ENCODE data around the gene C2orf68. TPM values are rescaled to one million over a fixed set of nuclear protein-coding genes. Genes with fewer than 3 reads are reported as not detected.

The C2orf68 gene
- total and polyA plus RNA-seq, 2 of the 13 experiments (the other 11 are each of a cell fraction or from before 2014, with no cell fraction given): 47.1 to 77.4 TPM

GRCh38 chr2:85600235-85600575 lies 11.7 kb downstream of the C2orf68 start:
- H4K20me1 ChIP-seq (ENCODE audit: insufficient read depth, low read length): 0 out of 2 replicates have a peak, but pooled peaks cover 3% of the 10 kb centered on the region
- ChIA-PET CTCF (ENCODE audit: low intra/inter-chr PET ratio, low total read pairs) (no interaction called here), POLR2A (interaction anchor here (1.4 to 25.9 kb wide), 6 partner anchors 5 to 180 kb away, joined by 4 to 795 read pairs (median 358); partner anchors contain the start of genes C2orf68, GGCX, RNF181 and SH2D6)
- no peak overlapping the region for H2AFZ ChIP-seq (ENCODE audit: low read length)
- 89% methylated on average over 2 of the region's 3 CpGs for WGBS (ENCODE audit: low lambda C conversion rate)
- intact Hi-C loops (cut with micrococcal nuclease; ENCODE audit: unreplicated experiment): no loop called here
- DNase-seq (ENCODE audit: low spot score) (no peak), FAIRE-seq (no peak), ATAC-seq (no peak)
- H3K27me3 ChIP-seq (ENCODE audit: control insufficient read depth in 1 of 2, insufficient read depth in 2 of 2, low read length in 2 of 2): no peaks in the 10 kb centered on the region; a peak in 1 of 5 replicates
- no TSS peak for BruUV-seq (replicated peaks)
- no peaks in the 10 kb centered on the region for H3K9me3 ChIP-seq (ENCODE audit: low read length)
- peaks cover 57% of the 10 kb centered on the region for H3K79me2 ChIP-seq (ENCODE audit: insufficient read depth, low read length)
- H3K4me1 ChIP-seq (ENCODE audit: insufficient read depth, low read length): peaks cover 76% of the 10 kb centered on the region
- in situ Hi-C loops (cut with HindIII; ENCODE audit: extremely low pct_ligation_motif_present, low pct_unique_long_range_greater_than_20kb): no loop called here
- no peak overlapping the region for H3K4me3 ChIP-seq (replicated peaks in 1 of 3; ENCODE audit: insufficient read depth in 1 of 3, low read depth in 2 of 3, low read length in 3 of 3)
- TF ChIP-seq LBX2 (CRISPR knock-in tag; IDR thresholded peaks at IDR 0.05; ENCODE audit: borderline replicate concordance): no peak
- no peak for TF ChIP-seq NR3C1 (CRISPR knock-in tag; IDR thresholded peaks at IDR 0.05)
- 0 out of 2 replicates have a peak, but pooled peaks have one; percentile 35 for TF ChIP-seq ZNF674 (CRISPR knock-in tag; IDR thresholded peaks at IDR 0.05; ENCODE audit: low read depth)
- peak; percentile 10 for TF ChIP-seq AGO1 (IDR thresholded peaks at IDR 0.05; ENCODE audit: low read depth, low read length, poor library complexity, severe bottlenecking)
- TF ChIP-seq POLR2G (IDR thresholded peaks at IDR 0.05; ENCODE audit: low read depth, low read length): peak; percentile 58
- 0 out of 2 replicates have a peak, but pooled peaks have one; percentile 5 for TF ChIP-seq POLR2AphosphoS5 (IDR thresholded peaks at IDR 0.05; ENCODE audit: low read depth, low read length)
- no peak for TF ChIP-seq NONO (IDR thresholded peaks at IDR 0.05)
- 0 out of 2 replicates have a peak, but pooled peaks have one; percentile 40 for TF ChIP-seq NONO (CRISPR knock-in tag; conservative IDR thresholded peaks at IDR 0.05)
- H3K36me3 ChIP-seq (replicated peaks in 1 of 2; ENCODE audit: control insufficient read depth in 1 of 2, insufficient read depth in 2 of 2, low read length in 2 of 2): peaks cover 7 to 38% of the 10 kb centered on the region in 2 experiments
- H3K27ac ChIP-seq (ENCODE audit: extremely low read length, insufficient read depth, low read length): peak overlapping the region; percentile 80
- peak overlapping the region; percentile 7; the same call in 1 of the 2 replicates for H3K4me2 ChIP-seq (ENCODE audit: low read depth, low read length)
- no peak overlapping the region for H3K9ac ChIP-seq (ENCODE audit: insufficient read depth, low read depth, low read length)
